B cell (primary cell): Measurements from ENCODE around the gene MTMR8.

Experiments
- EZH2 ChIP-seq: IDR thresholded peaks from 2 replicates; pipeline ENCODE4 v1.6.1; 2012; ENCODE audit warnings: borderline replicate concordance, low read depth, mild to moderate bottlenecking, moderate library complexity, low read length; ENCODE audit not compliant: insufficient read depth, poor library complexity, severe bottlenecking
- TF ChIP-seq, protein P1 (sequence below): fragments of 200-600 bp; IDR thresholded peaks from one replicate; pipeline ENCODE4 v1.8.0; 2022; ENCODE audit warnings: antibody characterized with exemption, mild to moderate bottlenecking

DNA sequence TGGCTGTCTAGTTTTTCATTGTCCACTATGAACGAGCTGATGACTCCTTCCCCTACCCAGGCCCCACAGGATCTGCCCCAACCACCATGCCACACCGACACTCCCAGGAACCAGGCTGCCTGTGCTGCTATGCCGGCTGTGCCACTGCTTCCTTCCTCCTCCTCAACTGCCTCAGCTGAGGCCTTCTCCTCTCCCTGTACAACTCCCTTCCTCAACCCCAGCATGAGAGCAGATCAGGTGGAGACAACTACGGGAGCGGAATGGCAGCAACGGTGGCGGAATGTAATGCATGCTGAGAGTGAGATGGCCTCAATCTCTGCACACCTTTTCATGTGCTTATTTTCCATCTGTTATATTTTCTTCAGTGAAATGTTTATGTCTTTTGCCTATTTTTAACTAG is 88.5 kb downstream of the MTMR8 start:
- TF ChIP-seq, protein P1, sequence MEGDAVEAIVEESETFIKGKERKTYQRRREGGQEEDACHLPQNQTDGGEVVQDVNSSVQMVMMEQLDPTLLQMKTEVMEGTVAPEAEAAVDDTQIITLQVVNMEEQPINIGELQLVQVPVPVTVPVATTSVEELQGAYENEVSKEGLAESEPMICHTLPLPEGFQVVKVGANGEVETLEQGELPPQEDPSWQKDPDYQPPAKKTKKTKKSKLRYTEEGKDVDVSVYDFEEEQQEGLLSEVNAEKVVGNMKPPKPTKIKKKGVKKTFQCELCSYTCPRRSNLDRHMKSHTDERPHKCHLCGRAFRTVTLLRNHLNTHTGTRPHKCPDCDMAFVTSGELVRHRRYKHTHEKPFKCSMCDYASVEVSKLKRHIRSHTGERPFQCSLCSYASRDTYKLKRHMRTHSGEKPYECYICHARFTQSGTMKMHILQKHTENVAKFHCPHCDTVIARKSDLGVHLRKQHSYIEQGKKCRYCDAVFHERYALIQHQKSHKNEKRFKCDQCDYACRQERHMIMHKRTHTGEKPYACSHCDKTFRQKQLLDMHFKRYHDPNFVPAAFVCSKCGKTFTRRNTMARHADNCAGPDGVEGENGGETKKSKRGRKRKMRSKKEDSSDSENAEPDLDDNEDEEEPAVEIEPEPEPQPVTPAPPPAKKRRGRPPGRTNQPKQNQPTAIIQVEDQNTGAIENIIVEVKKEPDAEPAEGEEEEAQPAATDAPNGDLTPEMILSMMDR: no peak
- TF ChIP-seq EZH2: no peak
